SU-DHL-6 (cell line): ENCODE results near the gene MUSTN1.

ENCODE experiments used
- CTCF ChIP-seq: fragments of 200-600 bp; sonication (generic); IDR thresholded peaks from one replicate; pipeline ENCODE4 v1.5.1; 2017; ENCODE audit warnings: antibody characterized with exemption, mild to moderate bottlenecking, low read length, moderate library complexity; ENCODE audit not compliant: insufficient read depth, poor library complexity, severe bottlenecking
- EZH2phosphoT487 ChIP-seq: fragments of 200-600 bp; sonication (generic), shearing (Covaris generic); conservative IDR thresholded peaks from 2 replicates; pipeline ENCODE4 v1.6.1; 2018; ENCODE audit warnings: mild to moderate bottlenecking, antibody characterized with exemption, low read length, moderate library complexity, mixed read lengths

- TF ChIP-seq CTCF = peak; percentile 31
- TF ChIP-seq EZH2phosphoT487 = no peak
These were observed 16.5 kb upstream of the MUSTN1 start for GRCh38 chr3:52851348-52851747.
